ENCODE measurements around the gene SCAPER.
"Not testable (repeated sequence)": the region's sequence is repeated elsewhere in the genome, so short reads cannot be mapped to it uniquely, and the experiment has no call there.

The SCAPER gene

DNA sequence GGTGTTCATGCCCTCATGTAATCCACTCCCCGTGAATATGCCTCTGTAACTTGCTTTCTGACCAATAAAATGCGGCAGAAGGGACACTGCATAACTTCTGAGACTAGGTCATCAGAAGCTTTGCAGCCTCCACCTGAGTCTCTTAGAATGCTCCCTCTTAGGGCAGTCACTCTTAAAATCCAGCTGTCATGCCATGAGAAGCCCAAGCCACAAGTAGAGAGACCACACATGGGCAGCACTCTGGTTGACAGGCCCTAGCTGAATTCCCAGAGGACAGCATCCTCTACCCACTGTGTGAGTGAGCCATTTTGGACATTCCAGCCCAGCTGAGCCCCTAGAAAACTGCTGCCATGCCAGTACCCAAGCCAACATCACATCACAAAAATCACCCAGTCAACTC is 41.4 kb downstream of the SCAPER start:
- ChIA-PET POLR2A (no interaction called here), CTCF (interaction anchor here (0.9 to 1.0 kb wide), 2 partner anchors 21 to 667 kb away, joined by 3 read pairs; no protein-coding TSS in a partner anchor)
- TF ChIP-seq L3MBTL2 (conservative IDR thresholded peaks at IDR 0.05) (no peak), NFRKB (IDR thresholded peaks at IDR 0.05) (no peak), SP1 (IDR thresholded peaks at IDR 0.05) (no peak), HDGF (IDR thresholded peaks at IDR 0.05; ENCODE audit: borderline replicate concordance) (no peak), LEF1 (IDR thresholded peaks at IDR 0.05; ENCODE audit: borderline replicate concordance) (no peak), ARNT (IDR thresholded peaks at IDR 0.05) (no peak), SUZ12 (IDR thresholded peaks at IDR 0.05) (no peak), ELF4 (IDR thresholded peaks at IDR 0.05) (no peak), BHLHE40 (IDR thresholded peaks at IDR 0.05; ENCODE audit: borderline replicate concordance) (no peak), ZNF384 (IDR thresholded peaks at IDR 0.05) (no peak), FOXA1 (IDR thresholded peaks at IDR 0.05) (no peak), CTBP1 (IDR thresholded peaks at IDR 0.05; ENCODE audit: borderline replicate concordance) (no peak), FOXM1 (IDR thresholded peaks at IDR 0.05; ENCODE audit: borderline replicate concordance) (no peak), TARDBP (IDR thresholded peaks at IDR 0.05) (no peak), FOXK2 (IDR thresholded peaks at IDR 0.05) (no peak)
- TF ChIP-seq, protein P1, sequence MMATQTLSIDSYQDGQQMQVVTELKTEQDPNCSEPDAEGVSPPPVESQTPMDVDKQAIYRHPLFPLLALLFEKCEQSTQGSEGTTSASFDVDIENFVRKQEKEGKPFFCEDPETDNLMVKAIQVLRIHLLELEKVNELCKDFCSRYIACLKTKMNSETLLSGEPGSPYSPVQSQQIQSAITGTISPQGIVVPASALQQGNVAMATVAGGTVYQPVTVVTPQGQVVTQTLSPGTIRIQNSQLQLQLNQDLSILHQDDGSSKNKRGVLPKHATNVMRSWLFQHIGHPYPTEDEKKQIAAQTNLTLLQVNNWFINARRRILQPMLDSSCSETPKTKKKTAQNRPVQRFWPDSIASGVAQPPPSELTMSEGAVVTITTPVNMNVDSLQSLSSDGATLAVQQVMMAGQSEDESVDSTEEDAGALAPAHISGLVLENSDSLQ (IDR thresholded peaks at IDR 0.05), result no peak
- DNase-seq (ENCODE audit: extremely low spot score), result no peak

DNA sequence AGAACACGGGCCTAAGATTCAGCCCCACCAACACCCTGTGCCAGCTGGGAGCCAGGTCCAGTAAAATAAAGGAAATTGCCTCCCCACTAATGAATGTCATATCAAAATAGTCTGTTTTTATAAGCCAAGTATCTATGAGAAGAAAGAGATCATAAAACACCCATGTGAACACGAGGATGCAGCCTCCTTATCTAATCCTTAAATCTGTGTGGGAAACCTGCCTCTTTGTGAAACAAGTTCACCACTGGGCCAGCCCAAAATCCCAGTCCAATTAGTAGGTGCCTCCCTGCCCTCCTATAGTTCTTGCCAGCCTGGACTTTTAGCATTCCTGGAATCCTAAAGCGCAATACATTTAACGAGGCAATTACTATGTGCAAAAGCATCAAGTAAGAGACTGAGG is 42.0 kb downstream of the SCAPER start:
- CTCF ChIA-PET, result interaction anchor here (0.9 to 1.0 kb wide), 2 partner anchors 20 to 667 kb away, joined by 3 read pairs; no protein-coding TSS in a partner anchor
- DNase-seq (ENCODE audit: extremely low spot score), result no peak
- TF ChIP-seq ARNT (IDR thresholded peaks at IDR 0.05), result no peak
- no peak for TF ChIP-seq FOXK2 (IDR thresholded peaks at IDR 0.05)
- no peak for TF ChIP-seq L3MBTL2 (conservative IDR thresholded peaks at IDR 0.05)
- no peak for TF ChIP-seq HDGF (IDR thresholded peaks at IDR 0.05; ENCODE audit: borderline replicate concordance)
- TF ChIP-seq CTBP1 (IDR thresholded peaks at IDR 0.05; ENCODE audit: borderline replicate concordance), result no peak
- no peak for TF ChIP-seq ZNF384 (IDR thresholded peaks at IDR 0.05)
- TF ChIP-seq ELF4 (IDR thresholded peaks at IDR 0.05), result no peak
- TF ChIP-seq, protein P1 (IDR thresholded peaks at IDR 0.05), result no peak
- no peak for TF ChIP-seq FOXA1 (IDR thresholded peaks at IDR 0.05)
- no peak for TF ChIP-seq BHLHE40 (IDR thresholded peaks at IDR 0.05; ENCODE audit: borderline replicate concordance)
- TF ChIP-seq FOXM1 (IDR thresholded peaks at IDR 0.05; ENCODE audit: borderline replicate concordance), result no peak
- TF ChIP-seq LEF1 (IDR thresholded peaks at IDR 0.05; ENCODE audit: borderline replicate concordance), result no peak
- TF ChIP-seq SP1 (IDR thresholded peaks at IDR 0.05), result no peak
- no peak for TF ChIP-seq TARDBP (IDR thresholded peaks at IDR 0.05)
- no peak for TF ChIP-seq SUZ12 (IDR thresholded peaks at IDR 0.05)
- TF ChIP-seq NFRKB (IDR thresholded peaks at IDR 0.05), result no peak
- POLR2A ChIA-PET, result no interaction called here

DNA sequence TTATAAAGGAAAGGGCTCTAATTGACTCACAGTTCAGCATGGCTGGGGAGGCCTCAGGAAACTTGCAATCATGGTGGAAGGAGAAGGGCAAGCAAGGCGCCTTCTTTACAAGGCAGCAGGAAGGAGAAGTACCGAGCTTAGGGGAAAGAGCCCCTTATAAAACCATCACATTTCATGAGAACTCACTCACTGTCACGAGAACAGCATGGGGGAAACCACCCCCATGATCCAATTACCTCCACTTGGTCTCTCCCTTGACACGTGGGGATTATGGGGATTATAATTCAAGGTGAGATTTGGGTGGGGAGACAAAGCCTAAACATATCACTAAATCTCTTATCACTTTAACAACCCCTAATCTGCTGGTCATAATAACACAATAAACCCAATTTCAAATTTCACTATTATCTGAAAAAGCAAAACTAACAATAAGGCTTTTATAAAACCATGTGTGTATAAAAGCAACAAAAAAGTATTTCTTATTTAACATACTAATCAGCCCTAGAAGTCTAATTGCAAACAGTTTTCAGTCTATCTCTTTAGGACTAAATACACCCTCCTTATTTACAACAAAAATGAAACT is 43.2 kb downstream of the SCAPER start:
- ChIA-PET CTCF (no interaction called here), POLR2A (no interaction called here)
- no peak for DNase-seq (ENCODE audit: extremely low spot score)
- TF ChIP-seq SUZ12 (IDR thresholded peaks at IDR 0.05), result no peak
- TF ChIP-seq, protein P1 (IDR thresholded peaks at IDR 0.05), result peak; percentile 70
- TF ChIP-seq FOXM1 (IDR thresholded peaks at IDR 0.05; ENCODE audit: borderline replicate concordance), result no peak

DNA sequence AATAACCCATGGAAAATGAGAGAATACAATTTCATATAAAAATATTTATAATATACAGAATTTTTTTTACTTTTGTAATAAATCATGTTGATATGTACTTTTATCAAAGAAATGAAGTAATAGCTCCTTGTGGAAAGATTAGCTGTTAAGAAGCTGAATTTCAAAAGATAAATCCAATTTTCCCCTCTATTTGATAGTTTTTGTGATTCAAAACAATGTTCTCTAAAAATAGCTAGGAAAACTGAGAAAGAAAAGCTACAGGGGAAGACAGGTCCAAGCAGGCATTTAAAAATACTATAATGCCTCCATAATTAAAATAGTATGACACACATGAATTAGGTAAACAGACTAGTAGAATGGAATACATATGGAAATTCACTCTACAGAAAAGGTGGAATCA is 44.9 kb downstream of the SCAPER start:
- DNase-seq (ENCODE audit: extremely low spot score), result no peak
- ChIA-PET POLR2A (interaction anchor here (1.3 kb wide), 1 partner anchor 71 kb away, joined by 4 read pairs; the partner anchor contains the start of gene RCN2), CTCF (no interaction called here)
- no peak for TF ChIP-seq ZNF384 (IDR thresholded peaks at IDR 0.05)
- no peak for TF ChIP-seq L3MBTL2 (conservative IDR thresholded peaks at IDR 0.05)
- TF ChIP-seq FOXA1 (IDR thresholded peaks at IDR 0.05), result no peak
- TF ChIP-seq SP1 (IDR thresholded peaks at IDR 0.05), result no peak

DNA sequence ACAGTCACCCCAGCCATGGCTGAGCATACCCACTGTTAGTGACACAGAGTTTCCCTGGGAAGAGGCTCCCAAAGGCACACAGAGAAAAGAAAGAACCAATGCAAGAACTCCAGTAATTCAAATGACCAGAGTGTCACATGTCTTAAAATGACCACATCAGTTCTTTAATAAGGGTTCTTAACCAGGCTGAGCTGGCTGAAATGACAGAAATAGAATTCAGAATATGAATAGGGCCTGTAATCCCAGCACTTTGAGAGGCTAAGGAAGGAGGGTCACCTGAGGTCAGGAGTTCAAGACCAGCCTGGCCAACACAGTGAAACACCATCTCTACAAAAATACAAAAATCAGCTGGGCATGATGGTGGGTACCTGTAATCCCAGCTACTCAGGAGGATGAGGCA is 54.8 kb downstream of the SCAPER start:
- CTCF ChIA-PET; DNase-seq (ENCODE audit: extremely low spot score); POLR2A ChIA-PET: not testable (repeated sequence)

DNA sequence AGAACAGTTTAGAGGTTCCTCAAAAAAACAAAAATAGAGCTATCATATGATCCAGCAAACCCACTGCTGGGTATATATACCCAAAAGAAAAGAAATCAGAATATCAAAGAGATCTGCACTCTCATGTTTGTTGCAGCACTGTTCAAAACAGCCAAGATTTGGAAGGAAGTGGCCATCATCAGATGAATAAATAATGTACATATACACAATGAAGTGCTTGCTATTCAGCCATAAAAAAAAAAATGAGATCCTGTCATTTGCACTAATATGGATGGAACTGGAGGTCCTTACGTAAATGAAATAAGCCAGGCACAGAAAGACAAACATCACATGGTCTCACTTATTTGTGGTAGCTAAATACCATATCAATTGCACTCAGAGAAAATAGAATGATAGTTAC is 58.4 kb downstream of the SCAPER start:
- ChIA-PET POLR2A (no interaction called here), CTCF (no interaction called here)
- TF ChIP-seq ARNT (IDR thresholded peaks at IDR 0.05) (no peak), NFRKB (IDR thresholded peaks at IDR 0.05) (no peak), FOXK2 (IDR thresholded peaks at IDR 0.05) (no peak), ZNF384 (IDR thresholded peaks at IDR 0.05) (no peak), FOXA1 (IDR thresholded peaks at IDR 0.05) (no peak), FOXM1 (IDR thresholded peaks at IDR 0.05; ENCODE audit: borderline replicate concordance) (no peak), HDGF (IDR thresholded peaks at IDR 0.05; ENCODE audit: borderline replicate concordance) (no peak), ELF4 (IDR thresholded peaks at IDR 0.05) (no peak), LEF1 (IDR thresholded peaks at IDR 0.05; ENCODE audit: borderline replicate concordance) (no peak), SUZ12 (IDR thresholded peaks at IDR 0.05) (no peak), CTBP1 (IDR thresholded peaks at IDR 0.05; ENCODE audit: borderline replicate concordance) (no peak), TARDBP (IDR thresholded peaks at IDR 0.05) (no peak), L3MBTL2 (conservative IDR thresholded peaks at IDR 0.05) (no peak)
- TF ChIP-seq, protein P1 (IDR thresholded peaks at IDR 0.05), result no peak
- DNase-seq (ENCODE audit: extremely low spot score), result no peak

Data from HEK293T (cell line).